Measurements from ENCODE around the gene JPH2.
"Not testable (repeated sequence)": the region's sequence is repeated elsewhere in the genome, so short reads cannot be mapped to it uniquely, and the experiment has no call there.

The JPH2 gene

GRCh38 chr20:44159125-44159524 is 27.9 kb downstream of the JPH2 start:
- DNase-seq (ENCODE audit: low read depth): no peak

DNA sequence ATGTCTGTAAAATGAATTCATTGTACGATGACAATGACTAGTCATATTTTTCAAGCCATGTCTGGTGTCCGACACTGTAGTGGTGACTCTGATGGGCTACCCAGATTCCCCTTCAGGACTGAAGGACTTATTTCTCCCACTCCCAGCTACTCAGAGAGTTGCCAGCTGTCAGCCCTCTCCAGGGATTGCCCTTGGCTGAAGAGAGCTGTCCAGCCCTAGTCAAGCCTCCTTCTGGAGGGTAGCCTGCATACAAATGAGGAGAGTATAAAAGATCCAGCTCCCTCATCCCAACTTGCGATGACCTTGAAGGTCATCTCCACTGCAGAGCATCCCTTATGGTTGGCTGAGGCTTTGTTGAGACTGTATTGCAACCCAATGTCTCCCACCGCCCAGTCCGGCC is 29.9 kb downstream of the JPH2 start:
- no peak for DNase-seq (ENCODE audit: low read depth)

DNA sequence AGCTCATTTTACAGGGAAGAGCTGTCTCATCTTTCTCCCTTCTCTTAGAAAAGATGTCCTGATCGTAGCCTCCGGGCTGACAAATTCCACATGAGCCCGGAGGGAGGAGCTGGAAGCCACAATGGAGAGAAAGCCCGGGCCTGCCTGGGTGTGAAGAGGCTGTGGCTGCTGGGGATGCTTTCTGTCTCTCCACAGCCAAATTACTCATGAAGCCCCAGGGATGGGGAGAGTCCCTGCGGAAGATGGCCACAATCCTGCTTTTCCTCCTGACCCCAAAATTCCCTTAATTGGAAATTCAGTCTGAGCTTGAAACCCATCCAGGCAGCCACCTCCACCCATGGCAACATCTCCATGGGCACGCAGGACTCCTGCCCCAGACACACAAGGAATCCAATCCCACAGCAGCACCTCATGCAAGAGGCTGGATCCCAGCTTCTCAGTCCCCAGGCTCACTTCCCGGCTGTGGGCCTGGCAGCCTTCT is 32.4 kb downstream of the JPH2 start:
- DNase-seq (ENCODE audit: low read depth): no peak

GRCh38 chr20:44153636-44154043 is 33.3 kb downstream of the JPH2 start:
- DNase-seq (ENCODE audit: low read depth): no peak

GRCh38 chr20:44151621-44152416 is 35.2 kb downstream of the JPH2 start:
- DNase-seq (ENCODE audit: low read depth): no peak

GRCh38 chr20:44146272-44146671 is 40.7 kb downstream of the JPH2 start:
- no peak for DNase-seq (ENCODE audit: low read depth)

- DNase-seq (ENCODE audit: low read depth): no peak
Measured at GRCh38 chr20:44145131-44145775, 41.7 kb downstream of the JPH2 start.

DNA sequence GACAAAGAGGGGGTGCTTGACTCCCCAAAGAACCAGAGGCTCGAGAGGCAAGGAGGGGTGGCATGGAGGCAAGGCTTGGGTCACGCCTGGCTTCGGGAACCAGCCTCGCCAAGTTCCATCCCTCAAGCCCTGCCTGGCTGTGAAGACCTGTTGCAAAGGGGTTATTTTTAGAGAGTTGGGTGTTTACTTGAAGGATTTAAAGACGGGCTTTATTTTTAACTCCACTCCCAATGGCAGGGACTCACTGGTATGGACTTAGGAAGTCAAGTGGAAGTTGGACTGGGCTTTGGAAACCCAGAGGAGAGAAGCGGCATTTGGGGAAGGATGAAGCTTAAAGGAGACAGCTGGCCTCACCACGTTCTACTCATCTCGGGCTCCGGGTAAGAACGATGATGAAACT is 43.1 kb downstream of the JPH2 start:
- no peak for DNase-seq (ENCODE audit: low read depth)

GRCh38 chr20:44142413-44142812 is 44.6 kb downstream of the JPH2 start:
- no peak for DNase-seq (ENCODE audit: low read depth)

GRCh38 chr20:44141873-44142272 is 45.1 kb downstream of the JPH2 start:
- no peak for DNase-seq (ENCODE audit: low read depth)

GRCh38 chr20:44138867-44139266 is 48.1 kb downstream of the JPH2 start:
- no peak for DNase-seq (ENCODE audit: low read depth)

GRCh38 chr20:44137266-44137801 is 49.7 kb downstream of the JPH2 start:
- no peak for DNase-seq (ENCODE audit: low read depth)

GRCh38 chr20:44136579-44137265 is 50.3 kb downstream of the JPH2 start:
- no peak for DNase-seq (ENCODE audit: low read depth)

GRCh38 chr20:44135417-44136204 is 51.4 kb downstream of the JPH2 start:
- no peak for DNase-seq (ENCODE audit: low read depth)

DNA sequence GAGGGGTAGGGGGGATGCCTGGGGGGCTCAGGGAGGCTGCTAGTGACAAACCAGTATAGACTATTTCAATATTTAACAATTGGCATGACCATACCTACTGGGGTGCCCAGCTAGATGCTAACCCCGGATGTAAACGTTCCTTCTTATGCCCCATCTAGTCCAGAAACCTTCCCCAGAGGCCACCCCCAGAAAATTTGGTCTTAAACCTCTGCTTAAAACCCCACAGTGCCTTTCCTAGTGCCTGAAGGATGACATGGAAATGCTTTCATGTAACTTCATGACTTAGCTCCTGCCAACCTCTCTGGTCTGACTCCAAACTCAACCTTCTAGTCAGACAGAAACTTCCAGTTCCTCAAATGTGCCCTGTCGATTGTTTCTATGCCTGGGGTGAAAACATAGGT is 52.0 kb downstream of the JPH2 start:
- DNase-seq (ENCODE audit: low read depth): no peak

- DNase-seq (ENCODE audit: low read depth): no peak
Measured at GRCh38 chr20:44133424-44133823, 53.6 kb downstream of the JPH2 start.

GRCh38 chr20:44131704-44132103 is 55.3 kb downstream of the JPH2 start:
- no peak for DNase-seq (ENCODE audit: low read depth)

DNA sequence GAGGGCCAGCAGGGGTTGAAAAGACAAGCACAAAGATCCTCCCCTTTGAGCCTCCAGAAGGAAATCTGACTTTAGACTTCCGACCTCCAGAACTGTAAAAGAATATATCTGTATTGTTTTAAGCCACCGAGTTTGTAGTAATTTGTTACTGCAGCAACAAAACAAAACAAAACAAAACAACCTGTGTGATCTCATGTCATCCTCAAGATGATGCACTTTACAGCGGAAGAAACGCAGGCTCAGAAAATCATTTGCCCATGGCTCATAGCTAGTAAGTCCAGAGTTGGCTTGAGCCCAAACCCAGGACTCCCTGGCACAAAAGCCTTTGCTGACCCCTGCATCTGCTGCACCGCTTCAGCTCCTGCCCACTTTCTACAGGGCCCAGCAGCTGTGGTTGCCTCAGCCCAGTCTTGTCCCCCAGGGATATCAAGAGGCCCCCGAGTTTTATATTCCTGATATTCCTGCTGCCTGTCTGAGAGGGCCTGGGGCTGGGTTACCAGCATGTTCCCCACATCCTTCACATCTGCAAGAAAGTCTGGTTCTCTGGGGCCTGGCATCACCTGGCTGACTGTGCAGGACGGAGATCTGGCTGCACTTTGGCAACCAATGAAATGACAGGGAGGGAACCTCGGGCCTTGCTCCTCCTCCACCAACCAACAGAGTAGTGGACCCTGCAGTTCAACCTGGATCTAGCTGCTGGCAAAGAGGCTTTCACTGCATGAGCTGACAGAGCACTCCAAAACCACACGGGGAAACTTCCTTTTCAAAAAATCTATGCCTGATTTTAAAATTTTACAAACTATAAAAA is 56.9 kb downstream of the JPH2 start:
- no peak for DNase-seq (ENCODE audit: low read depth)

DNA sequence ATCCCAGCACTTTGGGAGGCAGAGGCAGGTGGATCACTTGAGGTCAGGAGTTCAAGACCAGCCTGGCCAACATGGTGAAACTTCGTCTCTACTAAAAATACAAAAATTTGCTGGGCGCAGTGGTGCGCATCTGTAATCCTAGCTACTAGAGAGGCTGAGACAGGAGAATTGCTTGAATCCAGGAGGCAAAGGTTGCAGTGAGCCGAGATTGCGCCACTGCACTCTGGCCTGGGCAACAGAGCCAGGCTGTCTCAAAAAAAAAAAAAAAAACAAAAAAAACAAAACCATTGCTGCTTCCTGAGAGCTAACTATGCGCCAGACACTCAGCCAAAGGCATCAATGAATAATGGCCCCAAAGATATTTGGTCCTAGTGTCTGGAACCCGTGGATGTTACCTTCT is 57.7 kb downstream of the JPH2 start:
- not testable (repeated sequence) for DNase-seq (ENCODE audit: low read depth)

- no peak for DNase-seq (ENCODE audit: low read depth)
Measured at GRCh38 chr20:44126445-44126844, 60.5 kb downstream of the JPH2 start.

All from HS-5 (cell line).